ENCODE measurements around the gene BAHCC1.

DNA sequence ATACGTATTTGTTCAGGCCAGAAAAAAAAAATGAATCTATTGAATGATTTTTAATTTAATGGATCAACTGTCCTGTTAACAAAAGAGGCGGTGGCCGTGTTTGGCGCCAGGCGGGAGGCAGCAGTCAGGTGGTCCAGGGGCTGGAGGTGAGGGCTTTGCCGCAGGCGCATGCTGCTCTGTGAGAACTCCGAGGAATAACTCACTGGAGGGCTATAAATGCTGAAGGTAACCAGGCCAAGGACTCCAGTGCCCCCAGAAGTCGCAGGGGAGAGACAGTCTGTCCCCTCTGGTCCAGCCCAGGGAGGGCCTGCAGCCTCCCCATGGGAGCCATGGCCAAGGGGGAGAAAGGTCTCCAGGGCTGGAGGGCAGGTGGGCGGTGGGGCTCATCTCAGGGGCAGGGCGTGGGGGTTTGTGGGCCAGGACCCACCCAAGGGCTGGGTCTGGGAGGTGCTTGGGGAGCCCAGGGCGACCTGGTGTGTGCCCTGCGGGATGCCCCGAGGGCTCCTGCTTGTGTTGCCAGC is 7.1 kb upstream of the BAHCC1 start:
- TF ChIP-seq, protein P1, sequence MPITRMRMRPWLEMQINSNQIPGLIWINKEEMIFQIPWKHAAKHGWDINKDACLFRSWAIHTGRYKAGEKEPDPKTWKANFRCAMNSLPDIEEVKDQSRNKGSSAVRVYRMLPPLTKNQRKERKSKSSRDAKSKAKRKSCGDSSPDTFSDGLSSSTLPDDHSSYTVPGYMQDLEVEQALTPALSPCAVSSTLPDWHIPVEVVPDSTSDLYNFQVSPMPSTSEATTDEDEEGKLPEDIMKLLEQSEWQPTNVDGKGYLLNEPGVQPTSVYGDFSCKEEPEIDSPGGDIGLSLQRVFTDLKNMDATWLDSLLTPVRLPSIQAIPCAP (CRISPR knock-in tag; IDR thresholded peaks at IDR 0.05) = no peak
- TF ChIP-seq, protein P2, sequence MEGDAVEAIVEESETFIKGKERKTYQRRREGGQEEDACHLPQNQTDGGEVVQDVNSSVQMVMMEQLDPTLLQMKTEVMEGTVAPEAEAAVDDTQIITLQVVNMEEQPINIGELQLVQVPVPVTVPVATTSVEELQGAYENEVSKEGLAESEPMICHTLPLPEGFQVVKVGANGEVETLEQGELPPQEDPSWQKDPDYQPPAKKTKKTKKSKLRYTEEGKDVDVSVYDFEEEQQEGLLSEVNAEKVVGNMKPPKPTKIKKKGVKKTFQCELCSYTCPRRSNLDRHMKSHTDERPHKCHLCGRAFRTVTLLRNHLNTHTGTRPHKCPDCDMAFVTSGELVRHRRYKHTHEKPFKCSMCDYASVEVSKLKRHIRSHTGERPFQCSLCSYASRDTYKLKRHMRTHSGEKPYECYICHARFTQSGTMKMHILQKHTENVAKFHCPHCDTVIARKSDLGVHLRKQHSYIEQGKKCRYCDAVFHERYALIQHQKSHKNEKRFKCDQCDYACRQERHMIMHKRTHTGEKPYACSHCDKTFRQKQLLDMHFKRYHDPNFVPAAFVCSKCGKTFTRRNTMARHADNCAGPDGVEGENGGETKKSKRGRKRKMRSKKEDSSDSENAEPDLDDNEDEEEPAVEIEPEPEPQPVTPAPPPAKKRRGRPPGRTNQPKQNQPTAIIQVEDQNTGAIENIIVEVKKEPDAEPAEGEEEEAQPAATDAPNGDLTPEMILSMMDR (IDR thresholded peaks at IDR 0.05) = no peak
- TF ChIP-seq, protein P3, sequence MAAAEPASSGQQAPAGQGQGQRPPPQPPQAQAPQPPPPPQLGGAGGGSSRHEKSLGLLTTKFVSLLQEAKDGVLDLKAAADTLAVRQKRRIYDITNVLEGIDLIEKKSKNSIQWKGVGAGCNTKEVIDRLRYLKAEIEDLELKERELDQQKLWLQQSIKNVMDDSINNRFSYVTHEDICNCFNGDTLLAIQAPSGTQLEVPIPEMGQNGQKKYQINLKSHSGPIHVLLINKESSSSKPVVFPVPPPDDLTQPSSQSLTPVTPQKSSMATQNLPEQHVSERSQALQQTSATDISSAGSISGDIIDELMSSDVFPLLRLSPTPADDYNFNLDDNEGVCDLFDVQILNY (CRISPR knock-in tag; IDR thresholded peaks at IDR 0.05) = no peak
- no peak for TF ChIP-seq ZNF121 (CRISPR knock-in tag; IDR thresholded peaks at IDR 0.05)
- TF ChIP-seq GTF2I (CRISPR knock-in tag; conservative IDR thresholded peaks at IDR 0.05) = no peak
- TF ChIP-seq NR3C1 (CRISPR knock-in tag; conservative IDR thresholded peaks at IDR 0.05; ENCODE audit: low read depth) = no peak
- TF ChIP-seq HMGA2 (CRISPR knock-in tag; IDR thresholded peaks at IDR 0.05) = no peak
- TF ChIP-seq FOXJ3 (CRISPR knock-in tag; IDR thresholded peaks at IDR 0.05; ENCODE audit: borderline replicate concordance) = no peak
- no peak for TF ChIP-seq GABPB1 (CRISPR knock-in tag; IDR thresholded peaks at IDR 0.05)
- TF ChIP-seq, protein P4, sequence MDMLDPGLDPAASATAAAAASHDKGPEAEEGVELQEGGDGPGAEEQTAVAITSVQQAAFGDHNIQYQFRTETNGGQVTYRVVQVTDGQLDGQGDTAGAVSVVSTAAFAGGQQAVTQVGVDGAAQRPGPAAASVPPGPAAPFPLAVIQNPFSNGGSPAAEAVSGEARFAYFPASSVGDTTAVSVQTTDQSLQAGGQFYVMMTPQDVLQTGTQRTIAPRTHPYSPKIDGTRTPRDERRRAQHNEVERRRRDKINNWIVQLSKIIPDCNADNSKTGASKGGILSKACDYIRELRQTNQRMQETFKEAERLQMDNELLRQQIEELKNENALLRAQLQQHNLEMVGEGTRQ (CRISPR knock-in tag; IDR thresholded peaks at IDR 0.05) = no peak
- TF ChIP-seq ZNF416 (CRISPR knock-in tag; IDR thresholded peaks at IDR 0.05) = no peak
